Body of pancreas (tissue), 4 donors: ENCODE data around the gene MVB12A.

Experiments
- POLR2A ChIP-seq, 3 donors: fragments of 450-650 bp; IDR thresholded peaks; one replicate each; pipeline ENCODE4 v1.6.1; 2016; ENCODE audit warnings: antibody characterized with exemption in 3 of 3, mild to moderate bottlenecking in 2 of 3
- TF ChIP-seq, protein P1 (sequence below), 7 experiments: fragments of 450-650 bp in 4 of 7; fragments of 200-600 bp in 3 of 7; sonication (generic) in 3 of 7; IDR thresholded peaks; one replicate each; pipeline ENCODE4 v1.5.1; 2016 to 2019; ENCODE audit warnings: antibody characterized with exemption in 7 of 7

DNA sequence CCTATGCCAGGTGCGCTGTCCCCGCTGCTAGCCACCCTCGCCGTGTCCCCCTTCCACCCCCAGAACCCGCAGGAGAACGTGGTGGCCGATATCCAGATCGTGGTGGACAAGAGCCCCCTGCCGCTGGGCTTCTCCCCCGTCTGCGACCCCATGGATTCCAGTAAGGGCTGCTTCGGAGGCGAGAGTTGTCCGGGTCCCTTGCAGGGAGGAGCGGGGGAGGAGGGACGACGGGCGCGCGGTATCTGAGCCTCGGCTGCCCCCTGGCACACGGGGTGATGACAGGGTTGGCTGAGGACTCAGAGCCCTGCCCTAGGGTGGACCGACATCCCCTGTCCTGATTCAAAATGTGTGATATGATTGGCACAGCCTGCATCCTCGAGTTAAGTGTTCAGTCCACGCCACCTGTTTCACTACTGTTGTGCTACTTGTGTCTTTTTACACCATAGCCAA, 653 bp downstream of the MVB12A start:
- no peak for TF ChIP-seq POLR2A (IDR thresholded peaks at IDR 0.05)
- TF ChIP-seq, protein P1, sequence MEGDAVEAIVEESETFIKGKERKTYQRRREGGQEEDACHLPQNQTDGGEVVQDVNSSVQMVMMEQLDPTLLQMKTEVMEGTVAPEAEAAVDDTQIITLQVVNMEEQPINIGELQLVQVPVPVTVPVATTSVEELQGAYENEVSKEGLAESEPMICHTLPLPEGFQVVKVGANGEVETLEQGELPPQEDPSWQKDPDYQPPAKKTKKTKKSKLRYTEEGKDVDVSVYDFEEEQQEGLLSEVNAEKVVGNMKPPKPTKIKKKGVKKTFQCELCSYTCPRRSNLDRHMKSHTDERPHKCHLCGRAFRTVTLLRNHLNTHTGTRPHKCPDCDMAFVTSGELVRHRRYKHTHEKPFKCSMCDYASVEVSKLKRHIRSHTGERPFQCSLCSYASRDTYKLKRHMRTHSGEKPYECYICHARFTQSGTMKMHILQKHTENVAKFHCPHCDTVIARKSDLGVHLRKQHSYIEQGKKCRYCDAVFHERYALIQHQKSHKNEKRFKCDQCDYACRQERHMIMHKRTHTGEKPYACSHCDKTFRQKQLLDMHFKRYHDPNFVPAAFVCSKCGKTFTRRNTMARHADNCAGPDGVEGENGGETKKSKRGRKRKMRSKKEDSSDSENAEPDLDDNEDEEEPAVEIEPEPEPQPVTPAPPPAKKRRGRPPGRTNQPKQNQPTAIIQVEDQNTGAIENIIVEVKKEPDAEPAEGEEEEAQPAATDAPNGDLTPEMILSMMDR (IDR thresholded peaks at IDR 0.05), result no peak
